CD4-positive, alpha-beta memory T cell (primary cell): Measurements from ENCODE around the gene GPR137C. TPM values are rescaled to one million over a fixed set of nuclear protein-coding genes. Genes with fewer than 3 reads are reported as not detected.

Experiments used
- CTCF ChIA-PET: fragments of 350-600 bp; sonication (Branson Sonifier 250); formaldehyde crosslinking; loops from one replicate; lab custom pipeline; 2021; ENCODE audit warnings: inconsistent platforms; ENCODE audit not compliant: partially characterized antibody; lab: Charles Lee
- POLR2A ChIA-PET: fragments of 350-600 bp; sonication (Branson Sonifier 250); formaldehyde crosslinking; loops from one replicate; lab custom pipeline; 2021; ENCODE audit not compliant: partially characterized antibody; lab: Charles Lee
- DNase-seq, 5 donors: peaks; one replicate each; pipeline versions ENCODE4 v3.0.0 to v3.0.0-alpha.2; 2020 to 2022; ENCODE audit warnings: mixed read lengths in 1 of 5
- H3K27ac ChIP-seq: one replicate; pipeline ENCODE4 v1.7.0; 2013; ENCODE audit warnings: low read depth, low read length
- H3K27me3 ChIP-seq: 2 replicates; pipeline ENCODE4 v1.7.0; 2013; ENCODE audit warnings: mild to moderate bottlenecking, low read length, moderate library complexity; ENCODE audit not compliant: insufficient read depth
- H3K36me3 ChIP-seq: 2 replicates; pipeline ENCODE4 v1.7.0; 2013; ENCODE audit warnings: mild to moderate bottlenecking, low read length, moderate library complexity; ENCODE audit not compliant: insufficient read depth
- H3K4me1 ChIP-seq: 2 replicates; pipeline ENCODE4 v1.7.0; 2013; ENCODE audit warnings: mild to moderate bottlenecking, low read length, moderate library complexity; ENCODE audit not compliant: insufficient read depth
- H3K4me3 ChIP-seq, 2 donors: one replicate each; pipeline ENCODE4 v1.7.0; 2013; ENCODE audit warnings: low read length in 2 of 2, mild to moderate bottlenecking in 1 of 2
- H3K9me3 ChIP-seq, 2 donors: one replicate each; pipeline ENCODE4 v1.7.0; 2013; ENCODE audit warnings: low read length in 2 of 2, control low read depth in 1 of 2; ENCODE audit not compliant: control insufficient read depth in 1 of 2
- H3K27ac Mint-ChIP-seq, 7 donors: one replicate each; pipeline ENCODE4 v1.8.0; 2020 to 2021; ENCODE audit warnings: mixed read lengths in 7 of 7, mild to moderate bottlenecking in 6 of 7, inconsistent platforms in 3 of 7, moderate library complexity in 3 of 7
- H3K27me3 Mint-ChIP-seq, 2 donors: one replicate each; pipeline ENCODE4 v1.8.0; 2020 to 2021; ENCODE audit warnings: mixed read lengths in 2 of 2
- H3K36me3 Mint-ChIP-seq, 2 donors: one replicate each; pipeline ENCODE4 v1.8.0; 2020 to 2021; ENCODE audit warnings: mixed read lengths in 2 of 2, inconsistent platforms in 1 of 2, mild to moderate bottlenecking in 1 of 2
- H3K4me1 Mint-ChIP-seq, 4 donors: one replicate each; pipeline ENCODE4 v1.8.0; 2020 to 2021; ENCODE audit warnings: mixed read lengths in 4 of 4, mild to moderate bottlenecking in 1 of 4
- H3K4me3 Mint-ChIP-seq, 8 donors: one replicate each; pipeline ENCODE4 v1.8.0; 2020 to 2021; ENCODE audit warnings: mixed read lengths in 8 of 8, mild to moderate bottlenecking in 7 of 8, moderate library complexity in 6 of 8, inconsistent platforms in 3 of 8
- H3K9me3 Mint-ChIP-seq, 8 donors: one replicate each; pipeline ENCODE4 v1.8.0; 2020 to 2021; ENCODE audit warnings: mixed read lengths in 8 of 8, mild to moderate bottlenecking in 5 of 8, inconsistent platforms in 3 of 8, moderate library complexity in 1 of 8
- intact Hi-C: fragments of 100-400 bp; cut with micrococcal nuclease; formaldehyde crosslinking; loops from one replicate; pipeline ENCODE4 v1.15.1; 2023
- polyA plus RNA-seq, 2 donors: library from polyadenylated mRNA; unstranded; fragments of 300-500 nt; fragmentation: Illumina TruSeq; gene quantifications; one replicate each; pipeline ENCODE4 v1.2.3, GENCODE V29; 2021
- total RNA-seq, 2 experiments: library from RNA; stranded (reverse); gene quantifications; one replicate each; pipeline ENCODE4 v1.2.3, GENCODE V29; 2021

GPR137C gene, protein sequence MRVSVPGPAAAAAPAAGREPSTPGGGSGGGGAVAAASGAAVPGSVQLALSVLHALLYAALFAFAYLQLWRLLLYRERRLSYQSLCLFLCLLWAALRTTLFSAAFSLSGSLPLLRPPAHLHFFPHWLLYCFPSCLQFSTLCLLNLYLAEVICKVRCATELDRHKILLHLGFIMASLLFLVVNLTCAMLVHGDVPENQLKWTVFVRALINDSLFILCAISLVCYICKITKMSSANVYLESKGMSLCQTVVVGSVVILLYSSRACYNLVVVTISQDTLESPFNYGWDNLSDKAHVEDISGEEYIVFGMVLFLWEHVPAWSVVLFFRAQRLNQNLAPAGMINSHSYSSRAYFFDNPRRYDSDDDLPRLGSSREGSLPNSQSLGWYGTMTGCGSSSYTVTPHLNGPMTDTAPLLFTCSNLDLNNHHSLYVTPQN
- total RNA-seq, result under 1 TPM in 1 of 2 experiments, not detected in 1; 0.20 TPM
- not detected for polyA plus RNA-seq

DNA sequence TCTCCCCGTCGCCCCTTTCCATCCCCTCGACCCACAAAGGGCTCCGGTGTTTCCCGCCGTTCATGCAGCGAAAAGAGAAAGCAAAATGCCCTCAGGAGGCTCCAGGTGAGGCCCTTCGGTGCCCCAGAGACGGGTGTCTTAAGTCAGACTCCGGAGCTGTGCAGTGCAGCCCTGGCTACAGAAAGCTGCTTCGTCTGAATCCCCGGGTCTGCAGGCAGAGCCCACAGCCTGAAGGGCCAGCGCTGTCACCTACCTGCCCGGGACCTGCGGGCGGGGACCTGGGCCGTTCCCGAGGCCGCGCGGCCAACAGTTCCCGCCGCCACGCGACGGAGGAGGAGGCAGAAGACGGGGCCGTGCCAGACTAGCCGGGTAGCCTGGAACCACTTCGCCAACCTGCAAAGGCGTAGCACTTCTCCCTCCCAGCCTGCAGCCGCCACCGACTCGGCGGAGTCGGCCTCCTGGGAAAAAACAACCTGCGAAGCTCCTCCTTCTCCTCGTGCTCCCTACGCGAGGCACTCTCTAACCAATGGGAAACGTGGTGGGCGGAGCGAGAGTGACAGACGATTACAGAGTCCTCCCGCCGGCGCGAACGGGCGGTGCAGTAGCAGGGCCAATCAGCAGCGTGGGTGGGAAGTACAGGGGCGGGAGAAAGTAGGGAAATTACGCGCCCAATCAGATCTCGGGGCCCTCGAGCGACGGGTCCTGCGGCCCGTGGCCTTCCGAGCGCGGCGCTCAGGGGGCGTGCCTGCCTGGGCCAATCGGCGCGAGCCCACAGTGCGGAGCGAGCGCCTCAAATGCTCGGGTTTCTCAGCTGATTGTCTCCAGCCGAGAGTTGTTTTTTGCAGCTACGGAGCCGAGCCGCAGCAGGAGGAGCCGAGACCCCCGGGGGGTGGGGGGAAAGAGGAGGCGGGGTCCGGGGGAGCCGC, at the start of gene GPR137C, which contains the start of gene TXNDC16:
Gene GPR137C (plus strand): TSS at position 774 of the 926 bp plus-strand sequence. CDS start 312 bp downstream, outside the sequence.
Gene TXNDC16 (minus strand): TSS at position 443 of the 926 bp plus-strand sequence. CDS start 8,948 bp downstream, outside the sequence.
- H3K4me1 Mint-ChIP-seq, result peaks cover 19 to 39% (median 29%) of the 10 kb centered on the region in 4 donors
- no peaks in the 10 kb centered on the region for H3K36me3 ChIP-seq
- H3K27ac ChIP-seq, result peak within 1 kb of the TSS; percentile 87
- intact Hi-C loops, result loop anchor here (1.0 to 5.0 kb wide), 15 partner anchors 22 to 1312 kb away; partner anchors contain the start of genes DDHD1, FERMT2, FRMD6 and GNG2
- H3K4me1 ChIP-seq, result peaks cover 23% of the 10 kb centered on the region
- no peaks in the 10 kb centered on the region for H3K27me3 ChIP-seq
- H3K27me3 Mint-ChIP-seq, result no peaks in the 10 kb centered on the region
- peak; percentile 97 to 100 (median 99) for DNase-seq
- H3K27ac Mint-ChIP-seq, result peak within 1 kb of the TSS; percentile 91 to 99 (median 95)
- H3K36me3 Mint-ChIP-seq, result peaks cover 7 to 9% of the 10 kb centered on the region in 2 donors
- no peaks in the 10 kb centered on the region for H3K9me3 Mint-ChIP-seq
- H3K9me3 ChIP-seq, result no peaks in the 10 kb centered on the region
- ChIA-PET POLR2A (interaction anchor here (0.6 to 3.1 kb wide), 27 partner anchors 9 to 600 kb away, joined by 3 to 17 read pairs (median 4); partner anchors contain the start of genes DDHD1, ERO1A, GNPNAT1 and PSMC6), CTCF (interaction anchor here (0.7 to 1.9 kb wide), 7 partner anchors 8 to 252 kb away, joined by 3 to 7 read pairs (median 3); no protein-coding TSS in a partner anchor)
- peak within 1 kb of the TSS; percentile 67 to 90 for H3K4me3 ChIP-seq
- peak within 1 kb of the TSS; percentile 92 to 99 (median 96) for H3K4me3 Mint-ChIP-seq

GRCh38 chr14:52513249-52513648, 39.4 kb upstream of the GPR137C start:
- DNase-seq, result no peak
- ChIA-PET POLR2A (no interaction called here), CTCF (no interaction called here)
- Mint-ChIP-seq H3K4me3 (no peak overlapping the region), H3K27me3 (no peaks in the 10 kb centered on the region), H3K27ac (no peak overlapping the region), H3K36me3 (peaks cover 10 to 23% of the 10 kb centered on the region in 2 donors), H3K9me3 (peaks cover 0 to under 1% (median 0%) of the 10 kb centered on the region in 8 donors), H3K4me1 (no peaks in the 10 kb centered on the region)
- Histone ChIP-seq H3K4me1 (no peaks in the 10 kb centered on the region), H3K4me3 (no peak overlapping the region), H3K9me3 (no peaks in the 10 kb centered on the region), H3K36me3 (no peaks in the 10 kb centered on the region), H3K27ac (no peak overlapping the region), H3K27me3 (no peaks in the 10 kb centered on the region)
- intact Hi-C loops, result no loop called here

- Mint-ChIP-seq H3K36me3 (peaks cover 2 to 13% of the 10 kb centered on the region in 2 donors), H3K9me3 (no peaks in the 10 kb centered on the region), H3K27me3 (no peaks in the 10 kb centered on the region), H3K4me3 (no peak overlapping the region), H3K4me1 (no peaks in the 10 kb centered on the region), H3K27ac (no peak overlapping the region)
- Histone ChIP-seq H3K4me1 (no peaks in the 10 kb centered on the region), H3K27me3 (no peaks in the 10 kb centered on the region), H3K27ac (no peak overlapping the region), H3K9me3 (no peaks in the 10 kb centered on the region), H3K4me3 (no peak overlapping the region), H3K36me3 (no peaks in the 10 kb centered on the region)
- ChIA-PET POLR2A (no interaction called here), CTCF (no interaction called here)
- intact Hi-C loops, result no loop called here
- no peak for DNase-seq
Observed at GRCh38 chr14:52514046-52514811, 38.4 kb upstream of the GPR137C start.

GRCh38 chr14:52522033-52522432, 30.6 kb upstream of the GPR137C start:
- Histone ChIP-seq H3K36me3 (no peaks in the 10 kb centered on the region), H3K27ac (no peak overlapping the region), H3K9me3 (no peaks in the 10 kb centered on the region), H3K4me1 (no peaks in the 10 kb centered on the region), H3K27me3 (no peaks in the 10 kb centered on the region), H3K4me3 (no peak overlapping the region)
- no peak overlapping the region for H3K27ac Mint-ChIP-seq
- no peaks in the 10 kb centered on the region for H3K9me3 Mint-ChIP-seq
- intact Hi-C loops, result no loop called here
- no peak for DNase-seq
- no peaks in the 10 kb centered on the region for H3K27me3 Mint-ChIP-seq
- no peaks in the 10 kb centered on the region for H3K4me1 Mint-ChIP-seq
- CTCF ChIA-PET, result no interaction called here
- H3K4me3 Mint-ChIP-seq, result no peak overlapping the region
- POLR2A ChIA-PET, result no interaction called here
- H3K36me3 Mint-ChIP-seq, result peaks cover 14 to 21% of the 10 kb centered on the region in 2 donors

GRCh38 chr14:52522581-52523345, 29.9 kb upstream of the GPR137C start:
- DNase-seq, result no peak
- Mint-ChIP-seq H3K27ac (no peak overlapping the region), H3K4me3 (no peak overlapping the region), H3K36me3 (peaks cover 14 to 27% of the 10 kb centered on the region in 2 donors), H3K4me1 (no peaks in the 10 kb centered on the region), H3K9me3 (no peaks in the 10 kb centered on the region), H3K27me3 (no peaks in the 10 kb centered on the region)
- no peaks in the 10 kb centered on the region for H3K9me3 ChIP-seq
- no peak overlapping the region for H3K4me3 ChIP-seq
- no peaks in the 10 kb centered on the region for H3K4me1 ChIP-seq
- intact Hi-C loops, result no loop called here
- H3K27me3 ChIP-seq, result no peaks in the 10 kb centered on the region
- H3K27ac ChIP-seq, result no peak overlapping the region
- POLR2A ChIA-PET, result interaction anchor here (0.9 kb wide), 1 partner anchor 31 kb away, joined by 3 read pairs; no protein-coding TSS in a partner anchor
- CTCF ChIA-PET, result no interaction called here
- no peaks in the 10 kb centered on the region for H3K36me3 ChIP-seq

- Mint-ChIP-seq H3K36me3 (peaks cover 13 to 24% of the 10 kb centered on the region in 2 donors), H3K4me3 (no peak overlapping the region), H3K27me3 (no peaks in the 10 kb centered on the region), H3K27ac (no peak overlapping the region), H3K9me3 (no peaks in the 10 kb centered on the region), H3K4me1 (peaks cover 0 to 2% (median 0%) of the 10 kb centered on the region in 4 donors)
- ChIA-PET POLR2A (no interaction called here), CTCF (interaction anchor here (1.4 kb wide), 1 partner anchor 9 kb away, joined by 3 read pairs; no protein-coding TSS in a partner anchor)
- Histone ChIP-seq H3K36me3 (no peaks in the 10 kb centered on the region), H3K4me1 (no peaks in the 10 kb centered on the region), H3K9me3 (no peaks in the 10 kb centered on the region), H3K4me3 (no peak overlapping the region), H3K27me3 (no peaks in the 10 kb centered on the region), H3K27ac (no peak overlapping the region)
- DNase-seq, result no peak
- intact Hi-C loops, result no loop called here
Observed at GRCh38 chr14:52527052-52527451, 25.6 kb upstream of the GPR137C start.
